HG02642 (cell line): ENCODE measurements around the gene ELP1.
A peak's percentile ranks its signal among the peaks of the same experiment; 100 is the strongest.
"Not testable (repeated sequence)": the region's sequence is repeated elsewhere in the genome, so short reads cannot be mapped to it uniquely, and the experiment has no call there.

Source experiments
- ATAC-seq: cut with Tn5 transposase; IDR thresholded peaks from one replicate; pipeline ENCODE4 v1.9.1; 2021; ENCODE audit warnings: mild to moderate bottlenecking; ENCODE audit not compliant: unreplicated experiment, poor library complexity

ELP1 gene, protein sequence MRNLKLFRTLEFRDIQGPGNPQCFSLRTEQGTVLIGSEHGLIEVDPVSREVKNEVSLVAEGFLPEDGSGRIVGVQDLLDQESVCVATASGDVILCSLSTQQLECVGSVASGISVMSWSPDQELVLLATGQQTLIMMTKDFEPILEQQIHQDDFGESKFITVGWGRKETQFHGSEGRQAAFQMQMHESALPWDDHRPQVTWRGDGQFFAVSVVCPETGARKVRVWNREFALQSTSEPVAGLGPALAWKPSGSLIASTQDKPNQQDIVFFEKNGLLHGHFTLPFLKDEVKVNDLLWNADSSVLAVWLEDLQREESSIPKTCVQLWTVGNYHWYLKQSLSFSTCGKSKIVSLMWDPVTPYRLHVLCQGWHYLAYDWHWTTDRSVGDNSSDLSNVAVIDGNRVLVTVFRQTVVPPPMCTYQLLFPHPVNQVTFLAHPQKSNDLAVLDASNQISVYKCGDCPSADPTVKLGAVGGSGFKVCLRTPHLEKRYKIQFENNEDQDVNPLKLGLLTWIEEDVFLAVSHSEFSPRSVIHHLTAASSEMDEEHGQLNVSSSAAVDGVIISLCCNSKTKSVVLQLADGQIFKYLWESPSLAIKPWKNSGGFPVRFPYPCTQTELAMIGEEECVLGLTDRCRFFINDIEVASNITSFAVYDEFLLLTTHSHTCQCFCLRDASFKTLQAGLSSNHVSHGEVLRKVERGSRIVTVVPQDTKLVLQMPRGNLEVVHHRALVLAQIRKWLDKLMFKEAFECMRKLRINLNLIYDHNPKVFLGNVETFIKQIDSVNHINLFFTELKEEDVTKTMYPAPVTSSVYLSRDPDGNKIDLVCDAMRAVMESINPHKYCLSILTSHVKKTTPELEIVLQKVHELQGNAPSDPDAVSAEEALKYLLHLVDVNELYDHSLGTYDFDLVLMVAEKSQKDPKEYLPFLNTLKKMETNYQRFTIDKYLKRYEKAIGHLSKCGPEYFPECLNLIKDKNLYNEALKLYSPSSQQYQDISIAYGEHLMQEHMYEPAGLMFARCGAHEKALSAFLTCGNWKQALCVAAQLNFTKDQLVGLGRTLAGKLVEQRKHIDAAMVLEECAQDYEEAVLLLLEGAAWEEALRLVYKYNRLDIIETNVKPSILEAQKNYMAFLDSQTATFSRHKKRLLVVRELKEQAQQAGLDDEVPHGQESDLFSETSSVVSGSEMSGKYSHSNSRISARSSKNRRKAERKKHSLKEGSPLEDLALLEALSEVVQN (N-terminal part only)

GRCh38 chr9:108933718-108934322 is at the start of gene ELP1:
Gene ELP1, minus strand, starts transcription at chr9:108934124. Its CDS starts 2,978 bp downstream, at chr9:108931146.
- peak; percentile 88 for ATAC-seq

DNA sequence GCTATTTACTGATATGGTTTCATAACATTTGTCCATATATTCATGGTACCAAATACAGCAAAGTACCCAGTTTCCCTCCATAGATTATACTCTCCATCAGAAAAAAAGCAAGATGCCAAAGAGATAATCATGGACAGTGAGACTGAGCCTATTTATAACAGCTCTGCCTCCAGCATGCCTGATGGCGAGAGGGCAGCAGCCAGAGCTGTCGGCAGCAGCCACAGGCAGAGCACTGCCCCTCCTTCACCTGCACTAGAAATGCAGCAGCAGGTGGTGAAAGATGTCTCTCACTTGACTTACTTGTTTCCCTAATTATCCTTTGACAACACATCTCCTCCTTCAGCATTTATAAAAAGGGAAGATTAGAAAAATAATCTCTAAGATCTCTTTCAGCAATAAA is 47.0 kb upstream of the ELP1 start:
- no peak for ATAC-seq

GRCh38 chr9:108978205-108978604 is 44.3 kb upstream of the ELP1 start:
- no peak for ATAC-seq

- no peak for ATAC-seq
Observed at GRCh38 chr9:108973895-108974294, 40.0 kb upstream of the ELP1 start.

DNA sequence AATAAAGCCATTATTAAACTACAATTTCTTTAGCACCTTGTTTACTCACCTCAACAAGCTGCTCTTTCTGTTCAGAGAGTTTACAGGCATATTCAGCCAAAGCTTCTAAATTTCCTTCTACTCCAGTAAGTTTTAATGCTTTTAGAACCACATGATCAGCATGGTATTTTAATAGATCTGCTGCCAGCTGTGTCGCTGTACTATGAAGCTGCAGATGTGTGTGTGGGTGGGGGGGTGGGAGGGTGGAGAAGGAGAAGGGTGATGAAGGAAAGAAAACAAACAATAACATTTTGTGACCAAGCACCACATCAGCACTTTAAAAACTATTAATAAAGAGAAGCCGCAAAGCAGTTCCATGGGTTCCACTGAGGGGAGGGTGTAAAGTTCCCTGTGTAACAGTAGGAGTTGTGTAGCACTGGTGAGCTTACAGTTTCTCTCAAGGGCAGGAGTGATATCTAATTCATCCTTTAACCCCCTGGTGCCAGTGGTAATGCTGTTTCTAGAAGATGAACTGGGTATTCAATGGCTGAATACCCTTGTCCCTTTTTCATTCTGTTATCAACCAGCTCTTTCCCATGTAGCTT is 38.8 kb upstream of the ELP1 start:
- no peak for ATAC-seq

DNA sequence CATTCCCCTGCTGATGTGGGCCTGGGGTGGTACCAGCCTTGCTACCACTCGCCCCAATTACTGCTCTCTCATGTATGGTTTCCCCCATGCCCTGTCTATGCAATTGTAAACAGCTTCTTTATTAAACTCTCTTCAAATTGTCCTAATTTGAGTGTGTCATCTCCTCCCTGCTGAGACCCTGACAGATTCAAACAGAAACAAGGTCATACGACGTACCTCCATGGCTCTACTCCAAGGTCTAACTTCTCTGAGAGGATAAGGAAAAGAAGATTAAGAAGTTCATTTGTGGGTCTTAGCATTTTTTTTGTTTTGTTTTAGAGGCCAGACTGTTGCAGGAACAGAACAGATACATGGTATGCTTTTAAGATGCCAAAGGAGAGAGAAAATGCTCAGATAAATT is 38.3 kb upstream of the ELP1 start:
- ATAC-seq = no peak

GRCh38 chr9:108971392-108971791 is 37.5 kb upstream of the ELP1 start:
- not testable (repeated sequence) for ATAC-seq

DNA sequence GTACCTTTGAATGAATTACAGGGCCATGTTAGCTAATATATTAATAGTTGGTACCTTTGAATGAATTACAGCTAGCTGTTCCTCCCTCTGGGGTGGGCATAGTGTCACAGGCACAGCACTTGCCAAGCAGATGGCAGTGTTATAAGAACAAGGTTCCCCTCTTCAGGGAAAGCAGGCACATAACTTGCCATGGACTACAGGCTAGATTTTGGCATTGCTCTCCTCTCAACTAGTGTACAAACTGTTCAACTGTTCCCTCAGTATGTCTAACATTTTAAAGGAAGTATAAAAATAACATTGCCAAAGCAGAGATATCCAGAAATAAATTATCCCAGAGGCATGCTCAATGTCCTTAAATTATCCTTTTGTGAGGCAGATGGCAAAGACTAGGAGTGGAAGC is 34.0 kb upstream of the ELP1 start:
- no peak for ATAC-seq

DNA sequence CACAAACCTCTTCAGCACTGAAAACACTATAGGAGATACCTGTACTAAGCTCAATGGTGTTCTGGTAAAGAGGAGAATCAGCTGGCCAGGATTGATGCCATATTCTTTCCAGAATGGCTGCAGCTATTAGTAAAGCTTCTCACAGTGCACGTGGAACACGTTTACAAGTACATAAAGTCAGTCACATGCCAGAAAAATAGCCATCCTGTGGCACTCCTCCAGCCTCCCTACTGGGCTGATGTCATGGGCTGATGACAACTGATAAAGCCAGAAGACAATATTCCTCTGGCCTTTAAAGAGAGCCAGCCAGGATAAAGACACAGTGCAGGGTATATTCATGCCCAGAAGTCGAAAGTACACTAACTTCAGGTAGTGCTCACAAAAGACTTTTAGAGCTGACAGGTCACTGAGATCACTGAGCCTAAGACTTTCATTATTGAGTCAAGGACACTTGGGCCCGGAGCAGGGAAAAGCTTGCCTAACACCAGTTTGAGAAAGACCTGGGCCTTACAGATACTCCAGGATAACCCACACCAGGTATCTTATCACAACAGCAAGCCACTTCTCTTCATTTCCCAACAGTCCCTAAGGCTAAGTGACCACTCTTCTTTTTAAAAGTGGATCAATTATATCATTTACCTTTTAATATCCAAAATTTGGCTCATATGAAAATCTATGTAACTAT is 29.7 kb upstream of the ELP1 start:
- ATAC-seq = no peak

DNA sequence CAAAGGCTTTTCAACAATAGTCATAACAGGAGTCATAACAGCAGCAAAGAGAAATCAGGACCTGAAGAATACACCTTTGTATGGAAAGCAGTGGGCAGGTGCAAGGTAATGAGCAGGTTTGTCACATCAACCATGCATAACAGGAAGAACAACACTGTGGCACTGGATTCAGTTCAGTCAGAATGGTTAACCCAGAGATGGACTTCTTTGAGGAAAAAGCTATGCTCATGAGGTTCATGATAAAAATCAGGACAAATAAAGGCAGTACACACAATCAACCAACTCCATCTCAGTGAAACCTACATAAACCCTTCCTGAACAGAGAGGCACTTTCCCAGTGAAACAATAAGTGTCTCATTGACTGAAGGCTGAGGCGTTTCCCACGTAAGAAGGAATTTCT is 27.2 kb upstream of the ELP1 start:
- ATAC-seq = no peak

DNA sequence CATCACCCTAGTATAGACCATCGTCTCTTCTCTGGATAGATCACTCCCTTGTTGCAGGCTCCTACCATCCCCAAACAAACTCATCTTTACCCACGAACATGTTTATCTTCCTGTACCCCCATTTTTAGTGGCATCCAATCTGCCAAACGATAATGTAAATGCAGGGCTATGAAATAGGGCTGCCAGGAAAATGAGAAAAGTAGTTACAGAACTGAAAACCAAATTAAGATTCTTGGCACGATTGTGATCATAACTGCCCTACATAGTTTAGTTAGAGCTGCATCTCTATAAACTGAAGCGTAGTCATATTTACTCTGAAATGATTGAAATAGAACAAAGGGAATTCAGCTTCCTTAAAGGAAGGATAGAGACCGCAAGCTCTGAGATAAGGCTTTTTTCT is 26.4 kb upstream of the ELP1 start:
- ATAC-seq = no peak

DNA sequence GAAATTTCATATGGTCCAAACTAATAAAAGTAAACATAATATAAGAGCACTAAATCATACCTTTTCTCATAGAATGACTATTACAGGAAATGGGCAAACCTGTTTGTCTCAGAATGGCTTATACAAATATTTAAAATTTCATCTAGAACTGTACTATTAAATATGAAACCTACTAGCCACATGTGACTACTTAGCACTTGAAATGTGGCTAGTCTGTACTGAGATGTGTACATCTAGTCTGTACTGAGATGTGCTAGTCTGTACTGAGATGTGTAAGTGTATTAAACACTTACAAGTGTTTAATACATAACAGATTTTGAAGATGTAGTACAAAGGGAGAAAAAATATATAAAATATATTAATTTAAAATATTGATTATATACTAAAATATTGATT is 22.7 kb upstream of the ELP1 start:
- no peak for ATAC-seq

- ATAC-seq = no peak
Observed at GRCh38 chr9:108956022-108956630, 22.2 kb upstream of the ELP1 start.

- no peak for ATAC-seq
Observed at GRCh38 chr9:108953983-108954574, 20.2 kb upstream of the ELP1 start.

GRCh38 chr9:108951578-108951977 is 17.7 kb upstream of the ELP1 start:
- ATAC-seq = no peak

- ATAC-seq = no peak
Observed at GRCh38 chr9:108950168-108950567, 16.2 kb upstream of the ELP1 start.

- ATAC-seq = no peak
Observed at GRCh38 chr9:108939975-108940374, 6.1 kb upstream of the ELP1 start.

- ATAC-seq = no peak
Observed at GRCh38 chr9:108937561-108938305, 3.8 kb upstream of the ELP1 start.
